ENCODE results near the gene CAT.

The CAT gene

GRCh38 chr11:34411791-34412190 is 26.9 kb upstream of the CAT start:
- Histone ChIP-seq H3K27me3 (ENCODE audit: insufficient read depth, low read length) (no peaks in the 10 kb centered on the region), H2BK5ac (ENCODE audit: low read depth, low read length, poor library complexity) (no peak overlapping the region), H2AFZ (ENCODE audit: insufficient read depth, low read length, poor library complexity) (no peak overlapping the region), H3K27ac (ENCODE audit: low read depth, low read length) (no peak overlapping the region), H3K4me3 (ENCODE audit: low read depth, low read length) (no peak overlapping the region), H3K9ac (ENCODE audit: low read length) (no peak overlapping the region), H3K18ac (ENCODE audit: low read length) (no peak overlapping the region), H4K12ac (ENCODE audit: low read depth, low read length) (no peak overlapping the region), H3K4me2 (ENCODE audit: low read length) (no peak overlapping the region), H2AK5ac (ENCODE audit: low read length) (no peak overlapping the region), H2BK120ac (ENCODE audit: insufficient read depth, low read length, poor library complexity) (no peak overlapping the region), H3K14ac (ENCODE audit: low read length) (no peak overlapping the region), H4K91ac (ENCODE audit: low read depth, low read length) (no peak overlapping the region), H3K23ac (ENCODE audit: low read length) (no peak overlapping the region), H3K79me1 (ENCODE audit: low read length) (no peaks in the 10 kb centered on the region), H4K8ac (ENCODE audit: low read depth, low read length) (no peak overlapping the region), H2BK12ac (ENCODE audit: low read length) (no peak overlapping the region), H3K36me3 (ENCODE audit: control insufficient read depth in 1 of 2, insufficient read depth in 2 of 2, low read length in 2 of 2) (no peaks in the 10 kb centered on the region), H3K4me1 (ENCODE audit: control insufficient read depth in 1 of 2, insufficient read depth in 2 of 2, low read length in 2 of 2) (peaks cover 0 to 5% of the 10 kb centered on the region in 2 experiments), H3K4ac (ENCODE audit: low read depth, low read length) (no peak overlapping the region), H3K9me3 (ENCODE audit: insufficient read depth, low read depth, low read length) (no peaks in the 10 kb centered on the region), H3K79me2 (ENCODE audit: control insufficient read depth, insufficient read depth, low read length, poor library complexity) (no peaks in the 10 kb centered on the region)
- no CpG with 5 or more reads among the region's 2 CpGs for WGBS (ENCODE audit: extremely low coverage, insufficient coverage, insufficient read length)
- DNase-seq = no peak

GRCh38 chr11:34413263-34413662 is 25.5 kb upstream of the CAT start:
- no peak overlapping the region for H2AFZ ChIP-seq (ENCODE audit: insufficient read depth, low read length, poor library complexity)
- H2AK5ac ChIP-seq (ENCODE audit: low read length) = no peak overlapping the region
- no CpG with 5 or more reads among the region's 1 CpG for WGBS (ENCODE audit: extremely low coverage, insufficient coverage, insufficient read length)
- H3K18ac ChIP-seq (ENCODE audit: low read length) = no peak overlapping the region
- H3K79me1 ChIP-seq (ENCODE audit: low read length) = no peaks in the 10 kb centered on the region
- H3K27me3 ChIP-seq (ENCODE audit: insufficient read depth, low read length) = no peaks in the 10 kb centered on the region
- no peak overlapping the region for H3K27ac ChIP-seq (ENCODE audit: low read depth, low read length)
- no peak overlapping the region for H3K4ac ChIP-seq (ENCODE audit: low read depth, low read length)
- no peak overlapping the region for H3K14ac ChIP-seq (ENCODE audit: low read length)
- H3K4me3 ChIP-seq (ENCODE audit: low read depth, low read length) = no peak overlapping the region
- H2BK5ac ChIP-seq (ENCODE audit: low read depth, low read length, poor library complexity) = no peak overlapping the region
- H3K23ac ChIP-seq (ENCODE audit: low read length) = no peak overlapping the region
- no peaks in the 10 kb centered on the region for H3K9me3 ChIP-seq (ENCODE audit: insufficient read depth, low read depth, low read length)
- H4K12ac ChIP-seq (ENCODE audit: low read depth, low read length) = no peak overlapping the region
- no peak overlapping the region for H2BK12ac ChIP-seq (ENCODE audit: low read length)
- no peaks in the 10 kb centered on the region for H3K4me1 ChIP-seq (ENCODE audit: control insufficient read depth in 1 of 2, insufficient read depth in 2 of 2, low read length in 2 of 2)
- no peak overlapping the region for H4K91ac ChIP-seq (ENCODE audit: low read depth, low read length)
- H2BK120ac ChIP-seq (ENCODE audit: insufficient read depth, low read length, poor library complexity) = no peak overlapping the region
- no peak overlapping the region for H4K8ac ChIP-seq (ENCODE audit: low read depth, low read length)
- H3K9ac ChIP-seq (ENCODE audit: low read length) = no peak overlapping the region
- no peak for DNase-seq
- H3K36me3 ChIP-seq (ENCODE audit: control insufficient read depth in 1 of 2, insufficient read depth in 2 of 2, low read length in 2 of 2) = no peaks in the 10 kb centered on the region
- no peaks in the 10 kb centered on the region for H3K79me2 ChIP-seq (ENCODE audit: control insufficient read depth, insufficient read depth, low read length, poor library complexity)
- H3K4me2 ChIP-seq (ENCODE audit: low read length) = no peak overlapping the region

GRCh38 chr11:34415538-34415937 is 23.2 kb upstream of the CAT start:
- H4K12ac ChIP-seq (ENCODE audit: low read depth, low read length) = no peak overlapping the region
- no peak overlapping the region for H3K9ac ChIP-seq (ENCODE audit: low read length)
- no peak overlapping the region for H2AK5ac ChIP-seq (ENCODE audit: low read length)
- no peak overlapping the region for H2BK120ac ChIP-seq (ENCODE audit: insufficient read depth, low read length, poor library complexity)
- H3K27ac ChIP-seq (ENCODE audit: low read depth, low read length) = no peak overlapping the region
- H3K18ac ChIP-seq (ENCODE audit: low read length) = no peak overlapping the region
- no peak overlapping the region for H3K23ac ChIP-seq (ENCODE audit: low read length)
- no peak overlapping the region for H4K91ac ChIP-seq (ENCODE audit: low read depth, low read length)
- no peak overlapping the region for H3K4ac ChIP-seq (ENCODE audit: low read depth, low read length)
- no peaks in the 10 kb centered on the region for H3K79me1 ChIP-seq (ENCODE audit: low read length)
- no peak overlapping the region for H4K8ac ChIP-seq (ENCODE audit: low read depth, low read length)
- DNase-seq = no peak
- H3K4me1 ChIP-seq (ENCODE audit: control insufficient read depth in 1 of 2, insufficient read depth in 2 of 2, low read length in 2 of 2) = no peaks in the 10 kb centered on the region
- H2BK12ac ChIP-seq (ENCODE audit: low read length) = no peak overlapping the region
- no CpG with 5 or more reads among the region's 4 CpGs for WGBS (ENCODE audit: extremely low coverage, insufficient coverage, insufficient read length)
- H3K79me2 ChIP-seq (ENCODE audit: control insufficient read depth, insufficient read depth, low read length, poor library complexity) = no peaks in the 10 kb centered on the region
- no peak overlapping the region for H3K4me3 ChIP-seq (ENCODE audit: low read depth, low read length)
- no peak overlapping the region for H2BK5ac ChIP-seq (ENCODE audit: low read depth, low read length, poor library complexity)
- no peaks in the 10 kb centered on the region for H3K27me3 ChIP-seq (ENCODE audit: insufficient read depth, low read length)
- no peak overlapping the region for H3K4me2 ChIP-seq (ENCODE audit: low read length)
- H3K14ac ChIP-seq (ENCODE audit: low read length) = no peak overlapping the region
- H2AFZ ChIP-seq (ENCODE audit: insufficient read depth, low read length, poor library complexity) = no peak overlapping the region
- no peaks in the 10 kb centered on the region for H3K9me3 ChIP-seq (ENCODE audit: insufficient read depth, low read depth, low read length)
- H3K36me3 ChIP-seq (ENCODE audit: control insufficient read depth in 1 of 2, insufficient read depth in 2 of 2, low read length in 2 of 2) = no peaks in the 10 kb centered on the region

- Histone ChIP-seq H2BK12ac (ENCODE audit: low read length) (no peak overlapping the region), H3K27ac (ENCODE audit: low read depth, low read length) (no peak overlapping the region), H3K79me1 (ENCODE audit: low read length) (no peaks in the 10 kb centered on the region), H3K9ac (ENCODE audit: low read length) (no peak overlapping the region), H2BK120ac (ENCODE audit: insufficient read depth, low read length, poor library complexity) (no peak overlapping the region), H3K23ac (ENCODE audit: low read length) (no peak overlapping the region), H3K4me2 (ENCODE audit: low read length) (no peak overlapping the region), H3K36me3 (ENCODE audit: control insufficient read depth in 1 of 2, insufficient read depth in 2 of 2, low read length in 2 of 2) (no peaks in the 10 kb centered on the region), H3K4me3 (ENCODE audit: low read depth, low read length) (no peak overlapping the region), H3K18ac (ENCODE audit: low read length) (no peak overlapping the region), H2BK5ac (ENCODE audit: low read depth, low read length, poor library complexity) (no peak overlapping the region), H4K91ac (ENCODE audit: low read depth, low read length) (no peak overlapping the region), H3K4me1 (ENCODE audit: control insufficient read depth in 1 of 2, insufficient read depth in 2 of 2, low read length in 2 of 2) (no peaks in the 10 kb centered on the region), H4K8ac (ENCODE audit: low read depth, low read length) (no peak overlapping the region), H3K9me3 (ENCODE audit: insufficient read depth, low read depth, low read length) (no peaks in the 10 kb centered on the region), H2AFZ (ENCODE audit: insufficient read depth, low read length, poor library complexity) (no peak overlapping the region), H3K14ac (ENCODE audit: low read length) (no peak overlapping the region), H3K4ac (ENCODE audit: low read depth, low read length) (no peak overlapping the region), H2AK5ac (ENCODE audit: low read length) (no peak overlapping the region), H3K79me2 (ENCODE audit: control insufficient read depth, insufficient read depth, low read length, poor library complexity) (no peaks in the 10 kb centered on the region), H3K27me3 (ENCODE audit: insufficient read depth, low read length) (no peaks in the 10 kb centered on the region), H4K12ac (ENCODE audit: low read depth, low read length) (no peak overlapping the region)
- DNase-seq = no peak
- WGBS (ENCODE audit: extremely low coverage, insufficient coverage, insufficient read length) = no CpG with 5 or more reads among the region's 1 CpG
Measured at GRCh38 chr11:34416088-34416487, 22.6 kb upstream of the CAT start.
